HL-60 (cell line): ENCODE results near the gene ZNHIT6.

Source experiments
- CTCF ChIP-seq: IDR thresholded peaks from one replicate; pipeline ENCODE4 v1.5.1; 2011; ENCODE audit warnings: low read length, control low read depth, inconsistent platforms; ENCODE audit not compliant: insufficient read depth
- GABPA ChIP-seq: IDR thresholded peaks from 2 replicates; pipeline ENCODE4 v1.6.1; 2012; ENCODE audit warnings: low read depth
- POLR2AphosphoS5 ChIP-seq: IDR thresholded peaks from 2 replicates; pipeline ENCODE4 v1.6.1; 2012; ENCODE audit warnings: low read depth
- REST ChIP-seq: IDR thresholded peaks from 2 replicates; pipeline ENCODE4 v1.6.1; 2012; ENCODE audit warnings: low read depth; ENCODE audit not compliant: insufficient replicate concordance
- SPI1 ChIP-seq: IDR thresholded peaks from 2 replicates; pipeline ENCODE4 v1.6.1; 2012; ENCODE audit warnings: low read depth, mild to moderate bottlenecking, borderline replicate concordance

GRCh38 chr1:85697895-85698294, 10.3 kb downstream of the ZNHIT6 start:
- TF ChIP-seq CTCF (no peak), POLR2AphosphoS5 (no peak), REST (no peak), SPI1 (no peak), GABPA (no peak)
